Mucosa of descending colon (tissue), 3 donors: ENCODE results near the gene MIPOL1. TPM values are rescaled to one million over a fixed set of nuclear protein-coding genes. Genes with fewer than 3 reads are reported as not detected.
"Not testable (repeated sequence)": the region's sequence is repeated elsewhere in the genome, so short reads cannot be mapped to it uniquely, and the experiment has no call there.

Experiments used
- ATAC-seq: fragments of 200-7000 bp; cut with Tn5 transposase; one replicate; pipeline ENCODE4 v1.9.1; 2020; ENCODE audit warnings: mild to moderate bottlenecking, moderate library complexity
- DNase-seq, 3 donors: peaks; one replicate each; pipeline ENCODE4 v3.0.0-alpha.2; 2020
- H3K36me3 ChIP-seq: fragments of 200-600 bp; one replicate; pipeline ENCODE4 v1.8.0; 2021; ENCODE audit warnings: low read depth, mild to moderate bottlenecking
- H3K4me1 ChIP-seq: fragments of 200-600 bp; one replicate; pipeline ENCODE4 v1.8.0; 2021; ENCODE audit warnings: low read depth, mild to moderate bottlenecking
- H3K4me3 ChIP-seq: fragments of 200-600 bp; one replicate; pipeline ENCODE4 v1.8.0; 2021; ENCODE audit warnings: mild to moderate bottlenecking
- H3K9me3 ChIP-seq: fragments of 200-600 bp; one replicate; pipeline ENCODE4 v1.8.0; 2021; ENCODE audit warnings: mild to moderate bottlenecking
- intact Hi-C, 2 donors: fragments of 100-400 bp; cut with DNase I in 1 of 2; cut with micrococcal nuclease in 1 of 2; formaldehyde crosslinking; loops; one replicate each; pipeline versions ENCODE4 v1.11.0 to v1.11.1; 2022; cut with DNase I, micrococcal nuclease
- total RNA-seq, 3 donors: library from RNA; stranded (reverse); fragmentation: NEBNext Ultra II Directional in 2 of 3; extraction: Animal tissue kit (Norgen Biotek cat#: 25700) in 2 of 3; gene quantifications; one replicate each; pipeline versions ENCODE4 v1.2.1 to v1.2.4, GENCODE V29; 2021 to 2023
- TF ChIP-seq, protein P1 (sequence below): fragments of 200-600 bp; IDR thresholded peaks from one replicate; pipeline ENCODE4 v1.8.0; 2022; ENCODE audit warnings: antibody characterized with exemption, mild to moderate bottlenecking
- donor health status: DM: no; HTN: no; CAD: no; lungs with moderate emphysema.
- donor health status: DM: no; HTN: no; CAD: no.
- donor health status: DM: no; HTN: yes; CAD: no.

The MIPOL1 gene
- total RNA-seq, 3 donors from 2014 or later = 5.5 to 12.0 (median 11.7) TPM

DNA sequence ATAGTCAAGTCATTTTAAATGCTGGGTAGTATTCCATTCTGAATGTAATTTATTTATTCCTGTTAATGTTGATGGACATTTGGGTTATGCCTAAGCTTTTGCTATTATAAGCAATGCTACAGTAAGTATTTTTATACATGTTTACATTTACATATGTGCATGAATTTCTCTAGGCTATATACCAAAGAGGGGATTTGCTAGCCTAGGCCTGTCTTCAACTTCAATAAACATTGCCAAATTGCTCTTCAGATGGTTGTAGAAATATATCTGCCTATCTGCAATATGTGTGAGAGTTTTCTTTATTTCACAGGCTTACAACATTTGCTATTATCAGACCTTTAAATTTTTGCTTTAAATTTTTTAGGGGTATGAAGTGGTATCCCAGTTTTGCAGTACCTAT lies 87.0 kb downstream of the MIPOL1 start:
- no peaks in the 10 kb centered on the region for H3K9me3 ChIP-seq
- ATAC-seq (no peak), DNase-seq (no peak)
- no peaks in the 10 kb centered on the region for H3K4me1 ChIP-seq
- intact Hi-C loops = no loop called here
- no peaks in the 10 kb centered on the region for H3K36me3 ChIP-seq
- H3K4me3 ChIP-seq = no peak overlapping the region
- TF ChIP-seq, protein P1, sequence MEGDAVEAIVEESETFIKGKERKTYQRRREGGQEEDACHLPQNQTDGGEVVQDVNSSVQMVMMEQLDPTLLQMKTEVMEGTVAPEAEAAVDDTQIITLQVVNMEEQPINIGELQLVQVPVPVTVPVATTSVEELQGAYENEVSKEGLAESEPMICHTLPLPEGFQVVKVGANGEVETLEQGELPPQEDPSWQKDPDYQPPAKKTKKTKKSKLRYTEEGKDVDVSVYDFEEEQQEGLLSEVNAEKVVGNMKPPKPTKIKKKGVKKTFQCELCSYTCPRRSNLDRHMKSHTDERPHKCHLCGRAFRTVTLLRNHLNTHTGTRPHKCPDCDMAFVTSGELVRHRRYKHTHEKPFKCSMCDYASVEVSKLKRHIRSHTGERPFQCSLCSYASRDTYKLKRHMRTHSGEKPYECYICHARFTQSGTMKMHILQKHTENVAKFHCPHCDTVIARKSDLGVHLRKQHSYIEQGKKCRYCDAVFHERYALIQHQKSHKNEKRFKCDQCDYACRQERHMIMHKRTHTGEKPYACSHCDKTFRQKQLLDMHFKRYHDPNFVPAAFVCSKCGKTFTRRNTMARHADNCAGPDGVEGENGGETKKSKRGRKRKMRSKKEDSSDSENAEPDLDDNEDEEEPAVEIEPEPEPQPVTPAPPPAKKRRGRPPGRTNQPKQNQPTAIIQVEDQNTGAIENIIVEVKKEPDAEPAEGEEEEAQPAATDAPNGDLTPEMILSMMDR = no peak

DNA sequence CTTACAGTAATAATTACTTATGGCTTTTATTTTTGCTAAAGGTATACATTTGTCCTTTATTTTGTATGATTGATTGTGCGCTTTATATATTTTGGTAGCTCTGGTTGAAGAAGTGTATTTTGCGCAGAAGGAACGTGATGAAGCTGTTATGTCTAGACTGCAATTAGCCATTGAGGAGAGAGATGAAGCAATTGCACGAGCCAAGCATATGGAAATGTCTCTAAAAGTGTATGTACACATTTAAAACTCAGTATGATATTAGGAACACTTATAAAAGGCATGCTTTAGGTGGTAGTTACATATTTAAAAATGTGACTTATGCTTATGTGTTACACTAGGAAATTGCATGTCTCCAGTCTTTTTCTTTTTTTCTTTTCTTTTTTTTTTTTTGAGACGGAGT lies 87.5 kb downstream of the MIPOL1 start:
- ATAC-seq = no peak
- H3K9me3 ChIP-seq = no peaks in the 10 kb centered on the region

DNA sequence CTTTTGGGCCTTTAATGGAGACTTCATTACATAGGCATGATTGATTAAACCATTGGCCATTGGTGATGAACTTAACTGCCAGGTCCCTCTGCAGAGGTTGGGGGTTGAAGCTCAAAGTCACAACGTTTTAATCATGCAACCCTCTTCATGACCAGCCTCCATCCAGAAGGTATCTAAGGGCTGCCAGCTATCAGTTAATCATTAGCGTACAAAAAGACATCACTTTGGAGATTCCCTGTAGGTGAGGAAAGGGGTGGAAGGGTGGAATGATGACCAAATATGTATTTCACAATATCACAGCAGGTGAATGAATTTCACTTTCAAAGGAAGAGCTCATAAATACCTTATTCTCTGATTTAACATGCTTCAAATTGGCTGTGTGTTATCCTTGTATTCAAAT lies 92.0 kb downstream of the MIPOL1 start:
- ATAC-seq = no peak
- no peak for DNase-seq
- Histone ChIP-seq H3K36me3 (no peaks in the 10 kb centered on the region), H3K9me3 (peaks cover 9% of the 10 kb centered on the region), H3K4me3 (no peak overlapping the region), H3K4me1 (no peaks in the 10 kb centered on the region)
- intact Hi-C loops = no loop called here
- TF ChIP-seq, protein P1 = no peak

More for the DNA sequence above, 87.5 kb downstream of the MIPOL1 start:
- intact Hi-C loops = no loop called here
- Histone ChIP-seq H3K4me1 (no peaks in the 10 kb centered on the region), H3K4me3 (no peak overlapping the region), H3K36me3 (no peaks in the 10 kb centered on the region)
- DNase-seq = no peak
- TF ChIP-seq, protein P1 = no peak

DNA sequence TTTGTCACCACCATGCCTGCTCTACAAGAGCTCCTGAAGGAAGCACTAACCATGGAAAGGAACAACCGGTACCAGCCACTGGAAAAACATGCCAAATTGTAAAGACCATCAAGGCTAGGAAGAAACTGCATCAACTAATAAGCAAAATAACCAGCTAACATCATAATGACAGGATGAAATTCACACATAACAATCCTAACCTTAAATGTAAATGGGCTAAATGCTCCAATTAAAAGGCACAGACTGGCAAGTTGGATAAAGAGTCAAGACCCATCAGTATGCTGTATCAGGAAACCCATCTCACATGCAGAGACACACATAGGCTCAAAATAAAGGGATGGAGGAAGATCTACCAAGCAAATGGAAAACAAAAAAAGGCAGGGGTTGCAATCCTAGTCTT lies 97.5 kb downstream of the MIPOL1 start:
- intact Hi-C loops, ATAC-seq: not testable (repeated sequence)

DNA sequence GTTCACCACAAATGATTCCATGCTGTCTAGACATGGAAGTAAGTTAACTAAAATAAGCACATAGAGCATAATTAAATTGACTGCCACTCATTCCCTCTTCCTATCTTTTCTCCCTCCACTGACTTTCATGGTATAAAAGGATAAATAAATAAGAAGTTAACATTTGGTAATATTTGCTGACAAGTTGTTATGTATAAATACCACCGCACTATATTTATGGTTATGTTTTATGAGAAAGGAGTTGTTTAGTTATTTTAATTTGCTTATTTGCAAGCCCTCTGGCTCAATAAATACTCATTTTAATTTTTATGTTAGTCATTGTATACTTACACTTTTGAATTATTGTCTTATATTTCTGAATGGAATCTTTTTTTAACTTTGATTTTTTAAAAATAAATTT lies 113.5 kb downstream of the MIPOL1 start:
- Histone ChIP-seq H3K36me3 (no peaks in the 10 kb centered on the region), H3K9me3 (no peaks in the 10 kb centered on the region), H3K4me1 (no peaks in the 10 kb centered on the region), H3K4me3 (no peak overlapping the region)
- TF ChIP-seq, protein P1 = no peak
- no peak for DNase-seq
- ATAC-seq = no peak
- intact Hi-C loops = no loop called here

More for the DNA sequence above, 97.5 kb downstream of the MIPOL1 start:
- not testable (repeated sequence) for H3K4me1 ChIP-seq, H3K4me3 ChIP-seq, DNase-seq, H3K36me3 ChIP-seq, H3K9me3 ChIP-seq

DNA sequence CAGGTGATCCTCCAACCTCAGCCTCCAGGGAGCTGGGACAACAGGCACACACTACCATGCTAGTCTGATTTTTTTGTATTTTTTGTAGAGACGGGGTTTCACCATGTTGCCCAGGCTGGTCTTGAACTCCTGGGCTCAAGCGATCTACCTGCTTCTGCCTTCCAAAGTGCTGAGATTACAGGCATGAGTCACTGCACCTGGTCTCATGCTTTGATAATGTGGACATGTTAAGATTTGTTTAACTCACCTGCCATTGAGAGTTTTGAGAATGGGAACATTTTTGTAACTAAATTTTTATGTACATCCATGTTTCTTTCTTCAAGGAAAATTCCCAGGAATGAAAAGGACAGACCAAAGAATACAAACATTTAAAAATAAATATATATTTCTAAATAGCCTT lies 121.2 kb downstream of the MIPOL1 start:
- no peak for DNase-seq
- H3K9me3 ChIP-seq = no peaks in the 10 kb centered on the region
- intact Hi-C loops = no loop called here
- no peak for ATAC-seq
- H3K36me3 ChIP-seq = no peaks in the 10 kb centered on the region
- TF ChIP-seq, protein P1 = no peak
- H3K4me3 ChIP-seq = no peak overlapping the region
- no peaks in the 10 kb centered on the region for H3K4me1 ChIP-seq
